Psoas muscle (tissue), 8 donors: ENCODE results near the gene HK1. TPM values are rescaled to one million over a fixed set of nuclear protein-coding genes. Genes with fewer than 3 reads are reported as not detected.
A peak's percentile ranks its signal among the peaks of the same experiment; 100 is the strongest.

ENCODE experiments used
- ATAC-seq, 4 donors: fragments of 200-7000 bp; cut with Tn5 transposase; one replicate each; pipeline ENCODE4 v1.9.1; 2020; ENCODE audit warnings: moderate library complexity in 3 of 4, mild to moderate bottlenecking in 2 of 4
- DNase-seq, 2 donors: peaks; one replicate each; pipeline ENCODE4 v3.0.0-alpha.2; 2020
- H3K27ac ChIP-seq: fragments of 200-600 bp; one replicate; pipeline ENCODE4 v1.8.0; 2022
- H3K27me3 ChIP-seq, 3 donors: fragments of 200-600 bp in 1 of 3; one replicate each; pipeline versions ENCODE4 v1.6.1 to v1.8.0; 2013 to 2022; ENCODE audit warnings: low read length in 2 of 3, mild to moderate bottlenecking in 2 of 3, moderate library complexity in 1 of 3; ENCODE audit not compliant: insufficient read depth in 3 of 3
- H3K36me3 ChIP-seq, 2 donors: fragments of 200-600 bp in 1 of 2; one replicate each; pipeline versions ENCODE4 v1.6.1 to v1.8.0; 2013 to 2022; ENCODE audit warnings: low read depth in 1 of 2, mild to moderate bottlenecking in 1 of 2, moderate library complexity in 1 of 2; ENCODE audit not compliant: insufficient read depth in 1 of 2
- H3K4me1 ChIP-seq: fragments of 200-600 bp; one replicate; pipeline ENCODE4 v1.8.0; 2022
- H3K4me3 ChIP-seq: fragments of 200-600 bp; one replicate; pipeline ENCODE4 v1.8.0; 2022; ENCODE audit warnings: mild to moderate bottlenecking
- H3K9me3 ChIP-seq: fragments of 200-600 bp; one replicate; pipeline ENCODE4 v1.8.0; 2022
- WGBS, 3 donors: extraction: QIAGEN DNeasy Blood & Tissue Kit; methylation state at CpG; one replicate each; pipeline versions ENCODE4 v1.1.6 to v1.1.7; 2013; 5-methylcytosine and 5-hydroxymethylcytosine counted together
- intact Hi-C, 2 donors: fragments of 100-400 bp; cut with DNase I; formaldehyde crosslinking; loops; one replicate each; pipeline versions ENCODE4 v1.11.0 to v1.14.2; 2022
- polyA plus RNA-seq, 3 donors: library from polyadenylated mRNA; stranded (reverse); fragments of 200-250 nt; gene quantifications; one replicate each; pipeline ENCODE4 v1.2.3, GENCODE V29; 2013
- total RNA-seq, 4 donors: library from RNA; stranded (reverse); fragmentation: NEBNext Ultra II Directional in 2 of 4; extraction: Animal tissue kit (Norgen Biotek cat#: 25700) in 2 of 4; gene quantifications; one replicate each; pipeline versions ENCODE4 v1.2.1 to v1.2.4, GENCODE V29; 2021 to 2023
- TF ChIP-seq, protein P1 (sequence below): fragments of 200-600 bp; IDR thresholded peaks from one replicate; pipeline ENCODE4 v1.8.0; 2022; ENCODE audit warnings: antibody characterized with exemption
- donor health status: healthy with polysubstance abuse.
- donor health status: DM: no; HTN: no; CAD: no; lungs with moderate emphysema.
- donor health status: Bipolar disorder and iron deficiency.
- donor health status: healthy.
- donor health status: DM: yes; HTN: yes; CAD: no.
- donor health status: DM: no; HTN: no; CAD: no.
- donor health status: DM: no; HTN: no; CAD: no.
- donor health status: DM: yes; HTN: yes; CAD: no.

HK1 gene
- total and polyA plus RNA-seq, 7 donors = 134 to 336 (median 254) TPM

DNA sequence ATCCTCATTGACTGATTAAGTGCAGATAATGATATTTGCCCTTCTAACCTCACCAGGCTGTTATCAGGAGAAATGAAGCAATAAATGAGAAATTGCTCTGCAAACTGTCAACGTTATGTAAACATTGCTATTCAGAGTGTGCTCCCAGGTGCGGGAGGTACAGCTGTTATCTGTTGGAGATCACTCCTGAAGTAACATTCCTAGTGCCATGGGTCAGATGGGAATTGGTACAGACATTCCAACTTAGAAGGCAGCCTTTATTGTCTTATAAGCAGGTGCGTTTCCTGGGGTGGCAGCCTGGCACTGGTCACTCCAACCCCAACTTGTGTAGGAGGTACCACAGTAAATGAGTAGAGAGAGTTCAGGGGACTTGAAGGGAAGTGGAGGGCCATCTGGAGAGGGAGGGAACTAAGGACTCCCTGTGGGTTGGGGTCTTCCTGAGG, 36.8 kb downstream of the HK1 start:
- TF ChIP-seq, protein P1, sequence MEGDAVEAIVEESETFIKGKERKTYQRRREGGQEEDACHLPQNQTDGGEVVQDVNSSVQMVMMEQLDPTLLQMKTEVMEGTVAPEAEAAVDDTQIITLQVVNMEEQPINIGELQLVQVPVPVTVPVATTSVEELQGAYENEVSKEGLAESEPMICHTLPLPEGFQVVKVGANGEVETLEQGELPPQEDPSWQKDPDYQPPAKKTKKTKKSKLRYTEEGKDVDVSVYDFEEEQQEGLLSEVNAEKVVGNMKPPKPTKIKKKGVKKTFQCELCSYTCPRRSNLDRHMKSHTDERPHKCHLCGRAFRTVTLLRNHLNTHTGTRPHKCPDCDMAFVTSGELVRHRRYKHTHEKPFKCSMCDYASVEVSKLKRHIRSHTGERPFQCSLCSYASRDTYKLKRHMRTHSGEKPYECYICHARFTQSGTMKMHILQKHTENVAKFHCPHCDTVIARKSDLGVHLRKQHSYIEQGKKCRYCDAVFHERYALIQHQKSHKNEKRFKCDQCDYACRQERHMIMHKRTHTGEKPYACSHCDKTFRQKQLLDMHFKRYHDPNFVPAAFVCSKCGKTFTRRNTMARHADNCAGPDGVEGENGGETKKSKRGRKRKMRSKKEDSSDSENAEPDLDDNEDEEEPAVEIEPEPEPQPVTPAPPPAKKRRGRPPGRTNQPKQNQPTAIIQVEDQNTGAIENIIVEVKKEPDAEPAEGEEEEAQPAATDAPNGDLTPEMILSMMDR = no peak
- H3K27ac ChIP-seq = no peak overlapping the region
- H3K4me1 ChIP-seq = peaks cover 11% of the 10 kb centered on the region
- H3K9me3 ChIP-seq = no peaks in the 10 kb centered on the region
- ATAC-seq (no peak), DNase-seq (no peak)
- no peak overlapping the region for H3K4me3 ChIP-seq
- H3K36me3 ChIP-seq = no peaks in the 10 kb centered on the region
- WGBS, 3 donors = 90 to 91% (median 90%) methylated on average over 3 of the region's 3 CpGs
- intact Hi-C loops = loop anchor here (5.0 kb wide), 3 partner anchors 62 to 78 kb away; no protein-coding TSS in a partner anchor
- H3K27me3 ChIP-seq = no peaks in the 10 kb centered on the region

DNA sequence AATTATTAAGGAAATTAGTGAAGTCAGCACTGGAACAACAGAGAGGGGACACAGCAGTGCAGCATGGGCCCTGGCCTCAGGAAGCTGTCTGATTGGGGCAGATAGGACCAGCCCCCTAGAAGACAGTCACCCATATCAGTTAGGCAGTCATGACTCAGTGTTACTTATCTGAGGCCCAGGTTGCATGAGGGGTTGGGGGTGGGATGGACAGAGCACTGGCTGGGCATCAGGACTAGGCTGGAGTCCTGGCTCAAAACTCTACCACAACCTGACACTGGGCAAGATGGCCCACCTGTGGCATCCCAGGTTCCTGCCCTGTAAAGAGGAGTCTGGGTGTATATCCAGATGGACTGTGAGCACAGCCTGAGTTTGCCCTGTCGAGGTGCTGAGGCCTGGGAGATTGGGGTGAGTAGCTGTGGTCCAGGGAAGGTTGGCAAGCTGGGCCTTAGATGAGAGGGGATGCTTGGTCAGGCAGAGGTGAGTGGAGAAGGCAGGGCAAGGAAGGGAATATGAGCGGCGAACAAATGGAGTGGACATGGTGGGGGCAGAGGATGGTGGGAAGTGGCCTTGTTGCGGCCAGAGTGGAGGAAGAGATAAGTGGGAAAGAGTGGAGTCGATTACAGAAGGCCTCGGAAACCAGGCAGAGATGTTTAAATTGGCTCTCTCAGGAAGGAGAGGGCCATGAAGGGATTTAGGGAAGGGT, 37.5 kb downstream of the HK1 start:
- ATAC-seq (no peak), DNase-seq (no peak)
- no peaks in the 10 kb centered on the region for H3K9me3 ChIP-seq
- no peaks in the 10 kb centered on the region for H3K36me3 ChIP-seq
- 87 to 90% (median 88%) methylated on average over 6 of the region's 6 CpGs for WGBS, 3 donors
- TF ChIP-seq, protein P1 = no peak
- H3K27ac ChIP-seq = no peak overlapping the region
- intact Hi-C loops = loop anchor here (5.0 kb wide), 3 partner anchors 62 to 78 kb away; no protein-coding TSS in a partner anchor
- peaks cover 17% of the 10 kb centered on the region for H3K4me1 ChIP-seq
- no peaks in the 10 kb centered on the region for H3K27me3 ChIP-seq
- H3K4me3 ChIP-seq = no peak overlapping the region

DNA sequence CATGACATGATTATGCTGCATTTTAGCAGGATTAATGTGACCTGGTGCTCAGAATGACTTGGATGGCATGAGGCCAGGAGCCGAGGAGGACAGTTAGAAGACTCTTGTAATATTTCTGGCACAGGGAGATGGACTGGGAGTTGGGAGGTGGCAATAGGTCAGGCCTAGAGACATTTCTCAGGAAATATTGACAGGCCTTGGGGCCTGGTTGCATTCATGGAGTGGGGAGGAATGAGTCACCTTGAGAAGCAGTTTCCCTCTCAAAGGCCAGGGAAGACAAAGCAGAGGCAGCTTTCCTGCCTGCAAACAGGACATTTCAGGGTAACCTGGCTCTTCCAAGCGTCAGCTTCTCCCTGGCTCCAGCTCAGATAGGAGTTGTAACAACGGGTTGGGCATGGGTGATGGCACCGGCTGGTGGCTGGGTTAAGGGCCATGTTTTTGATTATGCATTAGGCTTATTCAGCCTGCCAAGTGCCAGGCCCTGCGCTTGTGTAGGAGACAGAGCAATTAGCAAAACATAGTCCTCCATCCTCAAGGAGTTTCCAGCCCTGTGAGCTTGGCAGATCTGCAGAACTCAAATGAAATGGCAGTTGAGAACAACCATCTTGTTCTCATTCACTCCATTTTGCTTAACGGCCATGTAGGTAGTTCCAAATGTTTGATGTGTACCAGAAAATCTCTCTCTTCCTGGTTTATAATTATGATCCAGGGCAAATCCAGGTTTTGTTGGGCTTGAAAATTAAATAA, 38.2 kb downstream of the HK1 start:
- Histone ChIP-seq H3K27ac (no peak overlapping the region), H3K9me3 (no peaks in the 10 kb centered on the region), H3K27me3 (no peaks in the 10 kb centered on the region), H3K4me1 (peaks cover 24% of the 10 kb centered on the region), H3K36me3 (no peaks in the 10 kb centered on the region), H3K4me3 (no peak overlapping the region)
- TF ChIP-seq, protein P1 = no peak
- intact Hi-C loops = loop anchor here (5.0 kb wide), 3 partner anchors 61 to 79 kb away; no protein-coding TSS in a partner anchor
- DNase-seq (peak in 1 of 2 donors; percentile 63), ATAC-seq (no peak)
- 68 to 72% (median 72%) methylated on average over 6 of the region's 6 CpGs for WGBS, 3 donors

DNA sequence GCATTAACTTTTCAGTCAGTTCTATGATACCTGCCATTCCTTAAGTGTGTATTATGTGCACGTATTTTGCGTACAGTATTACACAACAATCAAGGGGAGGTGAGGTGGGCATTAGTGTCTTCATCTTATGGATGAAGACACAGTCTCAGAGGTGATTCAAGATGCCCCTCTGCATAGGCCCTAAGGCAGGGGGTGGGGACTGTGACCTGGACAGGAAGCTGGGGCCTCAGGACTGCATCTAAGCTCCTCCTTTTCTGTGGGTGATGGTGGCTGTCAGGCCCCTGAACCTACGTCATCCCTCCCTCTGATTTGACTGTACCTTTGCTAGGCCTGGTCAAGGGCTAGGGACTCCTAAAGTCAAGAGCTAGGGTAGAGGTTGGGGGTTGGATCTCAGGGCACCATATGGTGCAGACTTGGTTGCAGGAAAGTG, 38.9 kb downstream of the HK1 start:
- TF ChIP-seq, protein P1 = no peak
- Histone ChIP-seq H3K4me3 (no peak overlapping the region), H3K27ac (peak overlapping the region; percentile 92), H3K36me3 (no peaks in the 10 kb centered on the region), H3K9me3 (no peaks in the 10 kb centered on the region), H3K27me3 (no peaks in the 10 kb centered on the region), H3K4me1 (peaks cover 30% of the 10 kb centered on the region)
- no peak for ATAC-seq
- no peak for DNase-seq
- intact Hi-C loops = loop anchor here (5.0 kb wide), 3 partner anchors 60 to 80 kb away; no protein-coding TSS in a partner anchor
- 94 to 97% (median 95%) methylated on average over 3 of the region's 3 CpGs for WGBS, 3 donors
